Mammary microvascular endothelial cell (primary cell): ENCODE measurements around the gene IRF2BPL. TPM values are rescaled to one million over a fixed set of nuclear protein-coding genes. Genes with fewer than 3 reads are reported as not detected.

ENCODE experiments used
- total RNA-seq: library from RNA; depleted of rRNA; stranded (reverse); fragments of >200 nt; gene quantifications from 2 replicates; pipeline ENCODE4 v1.2.3, GENCODE V29; 2015

Gene IRF2BPL
- total RNA-seq = 25.4 and 29.3 TPM in 2 replicates

DNA sequence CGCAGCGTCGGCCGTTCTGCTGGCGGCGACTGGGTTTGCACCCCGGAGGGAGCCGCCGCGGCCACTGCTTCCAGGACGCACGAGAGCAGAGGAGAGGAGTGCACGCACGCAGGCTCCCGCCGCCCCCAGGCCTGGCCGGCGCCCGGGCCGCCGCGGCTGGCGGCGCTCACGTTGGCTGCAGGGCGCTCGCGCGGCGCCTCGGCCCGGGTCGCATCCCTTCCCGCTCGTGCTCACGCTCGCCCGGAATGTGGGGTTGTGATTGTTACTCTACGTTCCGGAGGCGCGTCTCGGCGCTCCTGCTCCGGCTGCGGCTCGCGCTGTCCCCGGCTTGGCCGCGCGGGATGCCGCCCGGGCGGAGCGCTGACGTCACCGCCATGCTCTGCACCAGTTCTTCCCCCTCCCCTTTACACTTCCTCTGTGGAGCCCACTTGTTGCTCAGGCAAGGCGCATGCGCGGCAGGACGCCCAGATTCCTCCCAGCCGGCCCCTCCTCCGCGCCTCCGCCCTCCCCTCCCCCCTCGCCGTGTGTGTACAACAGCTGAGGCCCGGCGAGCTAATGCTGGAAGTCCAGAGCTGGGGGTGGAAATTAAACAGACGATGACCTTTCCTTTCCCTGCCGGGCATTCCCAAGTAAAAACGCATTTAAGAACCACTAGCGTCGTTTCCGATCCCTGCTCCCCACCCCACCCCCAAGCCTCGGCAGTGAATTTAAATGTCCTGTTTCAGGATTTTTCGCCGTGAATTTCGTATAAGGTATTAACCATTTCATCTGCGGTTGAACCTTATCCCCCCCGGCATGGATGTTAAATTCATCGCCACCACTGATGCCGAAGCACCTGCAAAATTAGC is at the start of gene IRF2BPL:
TSS of gene IRF2BPL (minus strand) at position 325 of the 848 bp plus-strand sequence. CDS start 916 bp downstream, outside the sequence.

Other genes starting within 250 kb of the IRF2BPL start
- 10.6 and 13.5 TPM in 2 replicates for gene ANGEL1, start 215.8 kb downstream of the IRF2BPL start, total RNA-seq
- not detected in 2 replicates for gene LRRC74A, start 202.3 kb downstream of the IRF2BPL start, total RNA-seq
- gene CIPC, start 69.5 kb upstream of the IRF2BPL start, total RNA-seq = 11.2 and 14.0 TPM in 2 replicates
- not detected in 2 replicates for gene ZDHHC22, start 113.1 kb upstream of the IRF2BPL start, total RNA-seq
- not detected in 2 replicates for gene TMEM63C, start 153.1 kb upstream of the IRF2BPL start, total RNA-seq
- not detected in 2 replicates for gene NGB, start 242.5 kb upstream of the IRF2BPL start, total RNA-seq